Epidermal melanocyte (primary cell): ENCODE data around the gene EBF3.
"Not testable (repeated sequence)": the region's sequence is repeated elsewhere in the genome, so short reads cannot be mapped to it uniquely, and the experiment has no call there.

Experiments used
- DNase-seq: peaks from one replicate; pipeline ENCODE4 v3.0.0; 2011; ENCODE audit warnings: low spot score; ENCODE audit not compliant: insufficient read length

EBF3 gene

GRCh38 chr10:129929343-129930292 is 34.5 kb downstream of the EBF3 start:
- no peak for DNase-seq

- DNase-seq, result no peak
These were observed 36.5 kb downstream of the EBF3 start for GRCh38 chr10:129927351-129928120.

DNA sequence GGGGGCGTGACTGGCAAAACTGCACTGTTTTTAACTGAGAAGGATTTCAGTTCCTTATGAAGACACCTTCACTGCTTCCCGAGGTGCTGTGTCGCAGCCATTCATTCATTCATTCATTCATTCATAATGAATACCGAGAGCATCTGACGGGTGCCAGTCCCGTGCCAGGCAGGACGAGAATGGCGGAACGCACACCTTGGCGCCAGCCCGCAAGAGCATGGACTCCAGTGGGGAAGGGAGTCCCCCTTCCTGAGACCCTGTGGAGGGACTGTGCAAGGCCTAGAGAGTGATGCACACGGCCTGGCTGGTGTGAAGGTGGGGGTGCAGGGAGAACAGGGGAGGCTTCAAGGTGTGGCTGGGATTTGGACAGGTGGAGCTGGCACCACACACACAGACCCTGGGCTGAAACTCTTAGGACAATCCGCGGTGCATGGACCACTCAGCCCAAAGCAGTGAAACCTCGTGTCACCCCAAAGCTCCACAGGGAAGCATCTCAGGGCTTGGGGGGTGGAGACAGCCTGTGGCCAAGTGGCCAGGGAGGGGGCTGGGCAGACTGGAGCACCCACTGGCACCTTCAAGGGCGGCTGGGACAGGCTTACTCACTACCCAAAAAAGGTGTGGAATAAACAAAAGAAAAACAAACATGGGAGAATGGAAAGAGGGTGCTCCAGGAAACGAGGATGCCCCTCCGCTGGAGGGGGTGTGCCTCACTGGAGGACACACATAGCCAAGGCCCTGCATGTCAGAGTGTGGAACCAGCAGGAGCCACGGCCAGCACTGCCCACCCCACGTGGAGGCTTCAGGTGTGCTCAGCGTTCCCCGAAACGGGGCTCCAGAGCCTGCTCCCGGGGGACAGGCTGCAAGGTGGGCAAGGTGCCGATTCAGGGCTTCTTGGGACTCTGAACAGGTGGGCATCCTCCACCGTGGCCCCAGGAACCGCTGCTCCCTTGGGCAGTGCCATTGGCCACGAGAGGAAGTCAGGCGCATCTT is 37.7 kb downstream of the EBF3 start:
- DNase-seq, result no peak

- DNase-seq, result no peak
These were observed 39.5 kb downstream of the EBF3 start for GRCh38 chr10:129924375-129925085.

DNA sequence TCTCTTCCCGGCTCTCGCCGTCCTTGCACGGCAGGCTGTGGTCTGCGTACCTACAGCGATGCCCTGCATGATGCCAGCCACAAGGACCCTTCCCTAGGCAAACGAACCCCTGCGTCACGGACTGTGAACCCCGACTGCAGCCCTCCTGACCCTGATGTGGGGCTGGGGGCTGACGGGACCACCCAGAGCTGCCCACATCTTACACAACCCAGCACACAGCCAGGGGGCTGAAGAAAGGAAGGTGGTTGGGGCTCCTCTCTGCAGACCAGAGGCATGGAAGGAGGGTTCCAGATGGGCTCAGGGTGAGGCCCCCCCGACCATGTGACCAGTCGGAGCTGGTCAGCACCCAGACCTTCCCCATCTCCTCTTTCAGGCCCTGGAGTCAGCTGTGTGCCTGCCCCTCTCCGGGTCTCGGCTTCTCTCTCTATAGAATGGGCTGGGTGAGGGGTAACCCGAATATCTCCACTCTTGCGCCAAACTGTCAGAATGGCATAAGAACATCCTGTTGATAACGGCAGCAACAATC is 41.4 kb downstream of the EBF3 start:
- no peak for DNase-seq

DNA sequence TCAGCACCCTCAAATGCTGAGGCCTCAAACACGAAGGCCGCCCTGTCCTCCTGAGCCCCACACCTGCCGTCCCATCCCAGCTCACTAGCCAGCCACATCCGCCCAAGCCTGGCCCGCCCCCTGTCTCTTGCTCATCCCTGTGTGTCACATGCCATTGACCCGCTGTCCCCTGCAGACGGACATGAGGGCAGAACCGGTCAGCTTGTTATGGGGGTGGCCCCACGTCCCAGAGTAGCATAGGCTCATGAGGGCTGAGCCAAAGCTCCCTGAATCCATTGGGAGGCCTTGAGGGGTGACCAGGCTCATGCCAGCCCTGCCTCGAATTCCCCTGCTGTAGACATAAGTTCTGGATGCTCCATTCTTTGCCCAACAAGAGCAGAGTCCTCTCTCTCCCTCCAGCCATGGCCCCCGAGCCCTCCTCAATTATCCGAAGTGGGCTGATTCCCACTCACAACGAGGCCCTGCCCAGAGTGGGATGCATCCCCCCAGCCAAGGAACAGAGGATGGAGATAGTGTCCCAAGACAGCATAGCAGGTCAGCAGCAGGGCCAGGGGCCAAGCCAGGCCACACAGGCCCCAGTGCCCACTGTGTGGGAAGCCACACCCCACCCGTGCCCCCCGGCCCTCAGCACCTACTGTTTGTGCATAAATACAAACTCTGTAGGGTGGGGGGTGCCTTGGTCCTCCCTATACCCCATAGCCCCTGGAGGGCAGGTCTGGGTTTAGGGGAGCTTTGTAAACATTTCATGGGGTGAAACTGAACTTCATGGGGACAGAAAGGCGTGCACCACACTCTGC is 42.1 kb downstream of the EBF3 start:
- DNase-seq, result no peak

GRCh38 chr10:129921065-129921670 is 42.9 kb downstream of the EBF3 start:
- DNase-seq, result no peak

- DNase-seq, result not testable (repeated sequence)
These were observed 43.9 kb downstream of the EBF3 start for GRCh38 chr10:129920187-129920586.

- DNase-seq, result no peak
These were observed 44.7 kb downstream of the EBF3 start for GRCh38 chr10:129919358-129919757.

- no peak for DNase-seq
These were observed 45.2 kb downstream of the EBF3 start for GRCh38 chr10:129918836-129919235.

- DNase-seq, result no peak
These were observed 45.7 kb downstream of the EBF3 start for GRCh38 chr10:129918401-129918800.

DNA sequence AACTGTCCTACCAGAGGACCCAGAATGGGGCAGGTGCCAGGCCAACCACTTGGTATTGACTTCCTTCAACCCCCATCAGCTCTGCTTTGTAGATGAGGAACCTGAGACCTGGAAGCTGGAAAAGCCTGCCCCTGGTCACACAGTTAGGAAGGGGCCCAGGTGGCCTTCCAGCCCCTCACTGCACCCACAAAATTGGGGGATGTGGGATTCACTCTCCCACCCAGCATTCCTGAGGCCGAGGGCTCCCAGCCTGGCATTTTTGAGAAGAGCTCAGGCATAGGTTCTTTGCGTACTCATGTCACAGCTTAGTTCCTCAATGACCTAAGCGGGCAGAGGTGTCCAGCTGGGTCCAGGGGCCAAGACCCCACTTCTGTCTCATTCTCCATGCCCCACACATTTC is 46.1 kb downstream of the EBF3 start:
- no peak for DNase-seq

- no peak for DNase-seq
These were observed 47.5 kb downstream of the EBF3 start for GRCh38 chr10:129916506-129916995.

DNA sequence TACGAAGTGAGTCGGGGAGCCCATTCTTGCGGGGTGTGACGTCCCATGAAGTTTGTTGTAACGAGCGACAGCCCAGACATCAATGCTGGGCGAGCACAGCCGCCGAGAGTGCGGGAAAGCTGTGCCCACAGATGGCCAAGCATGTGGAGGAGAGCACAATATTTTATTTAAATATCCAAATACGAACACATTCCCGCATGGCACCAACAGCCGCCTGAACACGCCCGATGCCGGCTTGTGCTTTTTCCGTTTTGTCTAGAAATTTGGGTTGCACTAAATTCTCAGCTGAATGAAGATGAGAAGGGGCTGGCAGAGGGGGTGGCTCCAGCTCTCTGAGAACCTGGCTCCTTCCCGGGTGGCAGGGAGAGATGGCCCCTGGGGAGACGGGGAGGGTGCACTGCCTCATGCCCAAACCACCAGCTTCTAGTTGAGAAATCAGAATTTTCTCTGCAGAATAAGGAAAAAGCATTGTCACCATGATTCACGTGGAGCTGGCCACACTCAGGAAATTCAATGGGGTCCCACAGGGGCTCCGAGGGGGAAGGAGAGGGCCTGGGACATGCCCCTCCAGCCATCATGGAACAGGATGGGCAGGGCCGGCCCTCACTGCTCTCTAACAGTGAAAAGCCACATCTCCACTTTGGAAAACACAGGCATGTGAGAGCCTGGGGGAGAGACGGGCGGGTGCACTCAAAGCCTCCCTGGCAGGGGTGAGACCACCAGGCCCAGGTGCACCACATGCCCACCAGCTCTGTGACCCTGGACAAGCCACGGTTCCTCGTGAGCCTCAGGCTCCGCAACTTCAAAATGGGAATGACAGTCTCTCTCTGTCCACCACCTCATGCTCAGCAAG is 48.3 kb downstream of the EBF3 start:
- no peak for DNase-seq

DNA sequence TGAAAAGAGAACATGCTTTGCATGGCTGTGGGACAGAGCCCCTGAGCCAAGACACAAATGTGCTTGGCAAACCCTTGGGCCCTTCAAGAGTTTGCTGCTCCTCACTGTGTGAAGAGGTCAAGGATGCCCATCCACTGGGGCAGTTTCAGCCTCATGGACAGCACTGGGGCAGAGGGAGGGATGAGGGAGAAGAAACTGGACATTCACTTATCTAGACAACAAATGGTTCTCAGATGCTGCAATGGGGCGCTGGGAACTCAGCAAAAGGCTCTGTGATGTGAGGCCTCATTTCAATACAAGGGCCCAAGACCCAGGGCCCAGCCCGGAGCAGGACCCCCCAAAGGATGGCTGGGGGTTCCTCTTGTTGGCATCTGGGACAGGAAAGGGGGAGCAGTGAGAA is 49.1 kb downstream of the EBF3 start:
- no peak for DNase-seq

DNA sequence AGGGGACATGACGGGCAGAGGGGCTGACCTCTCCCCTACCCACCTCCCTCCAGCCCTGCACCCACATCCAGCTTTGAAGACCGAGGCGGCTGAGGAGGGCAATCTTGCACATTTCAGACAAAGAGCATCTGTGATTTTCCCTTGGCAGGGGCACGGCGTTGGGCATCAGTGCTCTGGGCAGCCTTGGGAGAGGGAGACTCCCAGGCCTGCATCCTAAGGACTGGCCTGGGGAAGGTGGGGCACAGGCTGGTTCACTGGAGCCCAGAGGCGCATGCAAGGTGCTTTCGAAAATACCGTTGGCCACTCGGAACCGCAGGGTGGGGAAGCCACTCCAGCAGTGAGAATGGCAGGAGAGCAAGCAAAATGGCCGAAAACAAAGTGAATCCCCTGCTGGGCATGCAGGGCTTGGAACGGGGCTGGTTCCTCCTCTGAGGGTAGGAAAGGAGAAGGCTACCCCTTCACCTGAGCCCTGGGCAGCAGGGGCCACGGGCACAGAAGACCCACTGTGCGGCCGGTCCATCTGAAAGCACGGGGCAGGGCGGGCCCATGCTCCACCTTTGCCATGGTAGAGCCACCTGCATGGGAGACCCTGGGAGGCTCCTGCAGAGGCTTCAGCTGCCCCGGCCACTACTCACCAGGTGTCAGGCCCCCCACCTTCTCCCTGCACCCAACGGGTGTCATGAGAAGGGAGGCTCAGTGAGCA is 49.8 kb downstream of the EBF3 start:
- DNase-seq, result no peak

DNA sequence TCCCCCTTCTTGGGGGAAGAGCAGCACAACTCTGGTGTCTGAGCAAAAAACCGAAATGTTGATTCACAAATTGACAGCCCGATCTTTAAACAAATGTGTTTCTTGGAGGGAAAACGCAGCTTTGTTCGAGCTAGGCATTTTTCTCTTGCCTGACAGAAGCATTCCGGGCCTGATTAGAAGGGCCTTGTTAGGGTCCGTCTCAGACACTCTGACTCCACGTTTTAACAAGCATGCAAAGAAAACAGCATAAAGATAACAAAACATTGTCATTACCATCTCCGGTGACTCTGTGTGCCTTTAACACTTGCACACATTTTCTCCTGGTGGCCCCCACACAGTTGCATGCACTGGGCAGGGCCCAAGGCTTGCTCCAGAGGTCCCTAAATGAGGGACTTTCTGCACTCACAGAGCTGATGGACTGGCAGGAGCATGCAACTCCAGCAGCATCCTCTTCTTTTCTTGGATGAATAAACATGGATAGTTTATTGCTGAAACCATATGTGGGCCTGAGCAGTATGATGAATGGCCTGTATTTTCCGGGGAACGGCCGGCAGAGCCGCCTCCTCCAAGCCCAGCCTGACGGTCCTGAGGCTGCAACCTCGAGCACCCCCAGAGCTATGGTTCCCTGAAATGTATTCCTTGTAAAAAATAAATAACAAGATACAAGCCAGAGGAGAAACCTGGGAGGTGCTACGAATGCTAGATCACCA is 50.9 kb downstream of the EBF3 start:
- DNase-seq, result no peak
